ENCODE measurements around the gene WNK2.
"Not testable (repeated sequence)": the region's sequence is repeated elsewhere in the genome, so short reads cannot be mapped to it uniquely, and the experiment has no call there.

WNK2 gene

DNA sequence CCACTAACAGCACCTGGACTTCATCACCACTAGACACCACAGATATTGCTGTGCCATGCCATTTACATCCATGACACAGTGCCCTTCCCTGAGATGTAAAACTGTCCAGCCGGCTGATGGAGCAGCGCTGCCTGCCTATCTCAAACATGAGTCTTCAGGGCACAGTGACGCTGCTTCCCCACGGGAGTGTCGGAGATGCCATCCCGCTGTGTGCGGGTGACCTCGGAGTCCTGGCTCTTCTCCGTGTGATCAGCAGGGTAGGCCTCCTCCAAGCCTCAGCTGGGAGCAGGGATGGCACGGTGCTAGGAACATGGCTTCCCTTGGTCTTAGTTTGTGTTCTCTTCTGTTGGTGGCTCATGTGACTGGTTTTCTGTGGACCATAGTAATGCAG, 137.3 kb downstream of the WNK2 start:
- no peak for DNase-seq (ENCODE audit: low read depth)
- no peak overlapping the region for H3K4me3 ChIP-seq (ENCODE audit: low read depth, low read length)
- TF ChIP-seq, protein P1, sequence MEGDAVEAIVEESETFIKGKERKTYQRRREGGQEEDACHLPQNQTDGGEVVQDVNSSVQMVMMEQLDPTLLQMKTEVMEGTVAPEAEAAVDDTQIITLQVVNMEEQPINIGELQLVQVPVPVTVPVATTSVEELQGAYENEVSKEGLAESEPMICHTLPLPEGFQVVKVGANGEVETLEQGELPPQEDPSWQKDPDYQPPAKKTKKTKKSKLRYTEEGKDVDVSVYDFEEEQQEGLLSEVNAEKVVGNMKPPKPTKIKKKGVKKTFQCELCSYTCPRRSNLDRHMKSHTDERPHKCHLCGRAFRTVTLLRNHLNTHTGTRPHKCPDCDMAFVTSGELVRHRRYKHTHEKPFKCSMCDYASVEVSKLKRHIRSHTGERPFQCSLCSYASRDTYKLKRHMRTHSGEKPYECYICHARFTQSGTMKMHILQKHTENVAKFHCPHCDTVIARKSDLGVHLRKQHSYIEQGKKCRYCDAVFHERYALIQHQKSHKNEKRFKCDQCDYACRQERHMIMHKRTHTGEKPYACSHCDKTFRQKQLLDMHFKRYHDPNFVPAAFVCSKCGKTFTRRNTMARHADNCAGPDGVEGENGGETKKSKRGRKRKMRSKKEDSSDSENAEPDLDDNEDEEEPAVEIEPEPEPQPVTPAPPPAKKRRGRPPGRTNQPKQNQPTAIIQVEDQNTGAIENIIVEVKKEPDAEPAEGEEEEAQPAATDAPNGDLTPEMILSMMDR (IDR thresholded peaks at IDR 0.05; ENCODE audit: low read depth, low read length), result no peak
- no peak for TF ChIP-seq POLR2A (IDR thresholded peaks at IDR 0.05; ENCODE audit: extremely low read depth, insufficient read length)

DNA sequence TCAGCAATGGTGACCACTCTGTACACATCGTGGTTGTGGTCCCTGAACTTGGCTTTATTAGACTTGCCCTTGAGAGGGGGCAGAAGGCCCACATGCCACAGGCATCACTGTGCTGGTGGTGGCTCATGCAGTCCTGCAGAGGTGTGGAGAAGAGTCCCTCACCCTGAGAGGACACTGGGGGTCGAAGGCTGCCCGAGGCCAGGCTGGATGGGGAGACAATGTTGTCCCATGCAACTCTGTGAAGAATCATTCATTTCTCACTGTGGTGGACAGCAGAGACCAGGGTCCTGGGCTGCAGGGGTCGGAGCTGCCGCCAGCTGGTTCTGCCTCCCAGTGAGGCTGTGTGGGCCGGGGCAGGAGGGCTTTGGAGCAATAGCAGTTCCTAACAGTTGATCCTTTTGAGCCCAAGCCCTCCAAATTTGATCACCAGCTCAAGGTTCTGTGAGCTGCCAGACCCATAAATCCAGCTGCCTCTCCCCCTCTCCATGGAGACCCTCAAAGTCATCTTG, 139.6 kb downstream of the WNK2 start:
- DNase-seq (ENCODE audit: low read depth); H3K4me3 ChIP-seq (ENCODE audit: low read depth, low read length): not testable (repeated sequence)

DNA sequence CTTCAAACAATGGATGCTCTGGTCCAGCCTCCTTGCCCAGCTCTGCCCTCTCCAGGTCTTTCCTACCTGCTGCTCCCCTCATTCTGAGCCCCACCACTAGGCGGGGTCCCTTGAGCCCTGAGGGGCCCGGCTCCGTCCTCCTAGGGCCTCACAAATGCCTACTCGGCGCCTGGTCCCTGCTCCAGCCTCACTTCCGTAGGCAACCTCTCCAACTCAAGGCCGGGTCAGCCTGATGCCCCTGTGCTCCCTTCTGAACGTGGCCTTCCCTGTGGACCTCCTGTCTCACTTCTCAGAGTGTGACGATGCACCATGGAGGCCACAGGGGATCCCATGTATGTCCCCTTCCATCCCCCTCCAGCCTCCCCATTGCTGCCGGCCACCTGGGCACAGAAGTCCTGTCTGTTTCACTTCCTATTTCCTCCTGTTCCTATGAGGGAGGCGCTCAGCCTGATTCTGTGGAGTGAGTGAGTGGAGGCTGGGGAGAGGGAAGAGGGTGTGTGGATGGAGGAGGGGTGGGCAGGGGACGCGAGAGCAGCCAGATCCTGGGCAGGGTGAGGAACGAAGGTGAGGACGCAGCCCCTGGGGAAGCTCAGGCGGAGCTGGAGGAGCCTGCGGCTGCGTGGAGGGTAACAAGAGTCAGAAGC, 140.4 kb downstream of the WNK2 start:
- TF ChIP-seq MYC (IDR thresholded peaks at IDR 0.05; ENCODE audit: low read depth, low read length) (no peak), POLR2A (IDR thresholded peaks at IDR 0.05; ENCODE audit: extremely low read depth, insufficient read length) (no peak)
- TF ChIP-seq, protein P1 (IDR thresholded peaks at IDR 0.05; ENCODE audit: low read depth, low read length), result no peak
- TF ChIP-seq, protein P2, sequence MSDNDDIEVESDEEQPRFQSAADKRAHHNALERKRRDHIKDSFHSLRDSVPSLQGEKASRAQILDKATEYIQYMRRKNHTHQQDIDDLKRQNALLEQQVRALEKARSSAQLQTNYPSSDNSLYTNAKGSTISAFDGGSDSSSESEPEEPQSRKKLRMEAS (IDR thresholded peaks at IDR 0.05; ENCODE audit: low read depth, low read length), result no peak
- DNase-seq (ENCODE audit: low read depth), result no peak

DNA sequence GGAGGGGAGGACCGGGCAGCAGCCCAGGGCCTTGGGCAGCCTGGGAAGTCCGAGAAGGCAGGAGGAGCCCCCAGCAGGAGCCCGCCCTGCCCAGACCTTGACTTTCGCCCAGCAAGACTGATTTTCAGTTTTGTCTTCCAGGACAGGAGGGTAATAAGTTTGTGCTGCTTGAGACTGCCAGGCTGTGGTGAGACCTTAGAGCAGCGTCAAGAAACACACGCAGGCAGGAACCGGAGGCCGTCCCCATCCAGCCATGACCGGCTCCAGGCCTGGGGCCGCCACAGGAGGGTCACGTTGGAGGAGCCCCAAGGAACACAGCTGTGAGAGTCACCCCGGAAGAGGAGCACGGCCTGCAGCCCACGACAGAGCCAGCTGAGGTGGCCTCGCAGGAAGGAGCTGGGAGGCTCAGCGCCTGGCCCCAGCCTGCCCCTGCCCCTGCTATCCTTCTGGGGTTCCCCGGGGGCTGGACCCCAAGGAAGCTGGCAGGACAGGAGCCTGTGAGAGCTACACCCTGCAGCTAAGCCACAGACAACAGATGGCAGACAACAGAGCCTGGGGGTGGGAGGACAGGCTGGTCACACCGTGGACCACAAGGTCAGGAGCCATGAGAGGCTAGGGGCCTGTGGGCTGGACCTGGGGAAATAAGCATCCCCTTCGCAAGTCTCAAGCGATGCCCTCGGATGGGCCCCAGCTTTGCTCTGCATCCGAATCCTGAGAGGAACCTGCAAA, 141.5 kb downstream of the WNK2 start:
- no peak for TF ChIP-seq POLR2A (IDR thresholded peaks at IDR 0.05; ENCODE audit: extremely low read depth, insufficient read length)
- no peak overlapping the region for H3K4me3 ChIP-seq (ENCODE audit: low read depth, low read length)
- no peak for DNase-seq (ENCODE audit: low read depth)

More for the DNA sequence above, 140.4 kb downstream of the WNK2 start:
- H3K4me3 ChIP-seq (ENCODE audit: low read depth, low read length), result no peak overlapping the region

DNA sequence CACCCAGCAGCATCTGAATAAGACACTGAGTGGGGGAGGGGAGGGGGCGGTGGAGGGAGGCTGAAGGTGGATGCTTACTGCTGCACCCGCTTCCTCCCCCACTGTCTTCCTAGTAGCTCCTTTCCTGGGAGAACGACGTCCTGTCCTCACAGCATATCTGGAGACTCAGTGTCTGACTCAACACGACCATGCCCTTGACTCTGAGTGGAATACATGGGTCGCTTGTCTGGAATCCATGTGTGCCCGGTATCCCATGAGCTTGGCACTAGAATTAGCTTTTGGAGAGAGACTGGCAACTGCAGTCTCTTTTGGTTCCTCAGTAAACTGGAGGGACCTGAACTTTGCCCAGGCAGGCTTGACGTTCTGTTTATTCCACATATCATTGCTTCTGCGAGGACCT, 142.1 kb downstream of the WNK2 start:
- H3K4me3 ChIP-seq (ENCODE audit: low read depth, low read length), result no peak overlapping the region
- TF ChIP-seq, protein P1 (IDR thresholded peaks at IDR 0.05; ENCODE audit: low read depth, low read length), result no peak
- TF ChIP-seq POLR2A (IDR thresholded peaks at IDR 0.05; ENCODE audit: extremely low read depth, insufficient read length), result no peak
- TF ChIP-seq MYC (IDR thresholded peaks at IDR 0.05; ENCODE audit: low read depth, low read length), result no peak
- TF ChIP-seq, protein P2 (IDR thresholded peaks at IDR 0.05; ENCODE audit: low read depth, low read length), result no peak
- DNase-seq (ENCODE audit: low read depth), result no peak

DNA sequence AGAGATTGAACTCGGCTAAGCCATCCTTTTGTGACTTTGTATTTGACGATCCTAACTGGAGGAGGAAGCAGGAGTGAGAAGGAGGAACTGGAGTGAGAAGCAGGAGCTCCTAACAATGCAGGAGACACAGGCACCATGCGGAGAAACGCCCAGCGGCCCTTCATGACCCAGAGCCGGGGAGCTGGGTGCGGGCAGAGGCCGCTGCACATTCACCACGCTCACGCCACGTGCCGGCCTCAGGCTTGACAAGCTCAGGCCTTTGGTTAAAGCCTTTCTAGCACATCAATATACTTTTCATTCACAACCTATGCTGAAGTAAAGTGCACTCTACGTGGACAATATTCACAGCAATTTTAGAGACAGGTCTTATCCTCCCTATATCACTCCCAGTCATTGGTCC, 142.7 kb downstream of the WNK2 start:
- no peak for TF ChIP-seq MYC (IDR thresholded peaks at IDR 0.05; ENCODE audit: low read depth, low read length)
- TF ChIP-seq, protein P2 (IDR thresholded peaks at IDR 0.05; ENCODE audit: low read depth, low read length), result no peak
- TF ChIP-seq POLR2A (IDR thresholded peaks at IDR 0.05; ENCODE audit: extremely low read depth, insufficient read length), result no peak
- DNase-seq (ENCODE audit: low read depth), result no peak
- no peak overlapping the region for H3K4me3 ChIP-seq (ENCODE audit: low read depth, low read length)

DNA sequence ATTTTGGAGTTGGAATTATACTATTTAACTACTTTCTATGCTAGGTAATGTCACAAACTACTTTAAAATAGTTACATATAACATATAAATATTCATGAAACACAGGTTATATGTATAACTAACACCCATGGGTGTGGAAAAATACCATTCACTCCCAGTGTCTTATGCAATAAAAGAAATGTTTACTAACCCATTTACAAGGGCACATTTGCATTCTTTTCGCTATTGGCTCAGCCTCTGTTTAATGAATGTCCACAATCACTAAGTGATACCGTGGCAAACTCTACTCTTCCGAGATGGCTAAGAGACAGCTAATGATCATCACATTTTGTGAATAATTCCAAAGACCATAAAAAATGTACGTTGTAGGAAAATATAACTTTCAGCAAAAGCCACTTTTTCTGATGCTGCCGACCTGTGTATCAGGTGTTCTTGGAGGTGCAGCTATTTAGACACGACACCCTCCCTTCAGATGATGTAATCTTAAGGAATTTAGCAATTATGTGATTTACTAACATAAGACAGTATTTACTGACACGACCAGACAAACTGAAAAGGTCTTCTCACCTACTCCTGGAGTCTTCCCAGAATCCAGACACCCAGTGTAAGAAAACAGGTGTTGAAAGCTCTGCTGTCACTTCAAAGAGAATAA, 145.8 kb downstream of the WNK2 start:
- TF ChIP-seq POLR2A (IDR thresholded peaks at IDR 0.05; ENCODE audit: extremely low read depth, insufficient read length) (no peak), MYC (IDR thresholded peaks at IDR 0.05; ENCODE audit: low read depth, low read length) (no peak)
- TF ChIP-seq, protein P2 (IDR thresholded peaks at IDR 0.05; ENCODE audit: low read depth, low read length), result no peak
- TF ChIP-seq, protein P1 (IDR thresholded peaks at IDR 0.05; ENCODE audit: low read depth, low read length), result no peak
- DNase-seq (ENCODE audit: low read depth), result no peak
- H3K4me3 ChIP-seq (ENCODE audit: low read depth, low read length), result no peak overlapping the region
